Choroid plexus epithelial cell (primary cell): Measurements from ENCODE around the gene SLC43A2.

Experiments used
- DNase-seq: peaks from one replicate; pipeline ENCODE4 v3.0.0-alpha.2; 2010; ENCODE audit warnings: low read depth
- H3K4me3 ChIP-seq: 2 replicates; pipeline ENCODE4 v1.5.1; 2011; ENCODE audit warnings: low read depth, mild to moderate bottlenecking, control low read depth, low read length, moderate library complexity
- CTCF ChIP-seq: conservative IDR thresholded peaks from 2 replicates; pipeline ENCODE4 v1.5.1; 2011; ENCODE audit warnings: low read depth, mild to moderate bottlenecking, control low read depth, inconsistent platforms, low read length, moderate library complexity

Gene SLC43A2

GRCh38 chr17:1522626-1523025, 106.0 kb downstream of the SLC43A2 start:
- DNase-seq, result no peak
- TF ChIP-seq CTCF, result no peak
- no peak overlapping the region for H3K4me3 ChIP-seq

- no peak for TF ChIP-seq CTCF
These were observed 107.5 kb downstream of the SLC43A2 start for GRCh38 chr17:1521086-1521640.

GRCh38 chr17:1519678-1520077, 109.0 kb downstream of the SLC43A2 start:
- H3K4me3 ChIP-seq, result no peak overlapping the region
- TF ChIP-seq CTCF, result no peak
- no peak for DNase-seq

More at GRCh38 chr17:1521086-1521640, 107.5 kb downstream of the SLC43A2 start:
- H3K4me3 ChIP-seq, result no peak overlapping the region
- DNase-seq, result no peak
